Endothelial cell of umbilical vein (primary cell): ENCODE results near the gene NXT2. TPM values are rescaled to one million over a fixed set of nuclear protein-coding genes. Genes with fewer than 3 reads are reported as not detected.
A peak's percentile ranks its signal among the peaks of the same experiment; 100 is the strongest.

Source experiments
- BruUV-seq: library from RNA; stranded (reverse); fragments of 400-500 nt; replicated peaks from 2 replicates; lab custom pipeline; 2021; lab: Mats Ljungman, UMichigan
- CTCF ChIA-PET: fragments of 300-600, 350-600 bp; sonication (Branson Sonifier 250); formaldehyde crosslinking; loops from one replicate; lab custom pipeline; 2021; ENCODE audit warnings: antibody characterized with exemption, inconsistent platforms; lab: Charles Lee
- POLR2A ChIA-PET: fragments of 300-600, 350-600 bp; sonication (Branson Sonifier 250); formaldehyde crosslinking; loops from one replicate; lab custom pipeline; 2021; ENCODE audit warnings: antibody characterized with exemption, inconsistent platforms; lab: Charles Lee
- DNase-seq: peaks from one replicate; pipeline ENCODE4 v3.0.0-alpha.2; 2011; ENCODE audit warnings: low read depth, low spot score
- FAIRE-seq: peaks from 2 replicates; lab custom pipeline; 2011; peaks lifted over from hg19 to GRCh38; lab: Jason Lieb, UNC
- H2AFZ ChIP-seq: 2 replicates; pipeline ENCODE4 v1.6.0; 2012; ENCODE audit warnings: low read depth, low read length, control low read depth, inconsistent platforms
- H3K27ac ChIP-seq: 2 replicates; pipeline ENCODE4 v1.5.1; 2011; ENCODE audit warnings: low read depth, mild to moderate bottlenecking, control low read depth, low read length, moderate library complexity; ENCODE audit not compliant: insufficient read depth
- H3K27me3 ChIP-seq, 2 experiments: 2 replicates each; pipeline versions ENCODE4 v1.6.0 to v1.6.1; 2011; ENCODE audit warnings: low read length in 2 of 2, mixed read lengths in 1 of 2; ENCODE audit not compliant: control insufficient read depth in 2 of 2, insufficient read depth in 2 of 2
- H3K36me3 ChIP-seq, 2 experiments: 2 replicates in 1 of 2; 3 replicates in 1 of 2; pipeline ENCODE4 v1.5.1; 2011; ENCODE audit warnings: low read length in 2 of 2, mild to moderate bottlenecking in 1 of 2, moderate library complexity in 1 of 2; ENCODE audit not compliant: control insufficient read depth in 2 of 2, insufficient read depth in 2 of 2; ENCODE audit errors: extremely low read depth in 1 of 2
- H3K4me1 ChIP-seq: 3 replicates; pipeline ENCODE4 v1.5.1; 2011; ENCODE audit warnings: mild to moderate bottlenecking, low read length; ENCODE audit not compliant: control insufficient read depth, insufficient read depth; ENCODE audit errors: extremely low read depth
- H3K4me2 ChIP-seq: 2 replicates; pipeline ENCODE4 v1.6.1; 2011; ENCODE audit warnings: low read length, control low read depth, mixed read lengths; ENCODE audit not compliant: insufficient read depth
- H3K4me3 ChIP-seq, 3 experiments: fragments of 200-600 bp in 1 of 3; sonication (generic), shearing (Covaris generic) in 1 of 3; replicated peaks in 1 of 3; 2 replicates each; pipeline ENCODE4 v1.5.1; 2011 to 2016; ENCODE audit warnings: control low read depth in 3 of 3, low read length in 3 of 3, mild to moderate bottlenecking in 2 of 3, inconsistent platforms in 1 of 3, low read depth in 1 of 3, moderate library complexity in 1 of 3; ENCODE audit not compliant: insufficient read depth in 1 of 3
- H3K79me2 ChIP-seq: 2 replicates; pipeline ENCODE4 v1.6.0; 2012; ENCODE audit warnings: low read length, inconsistent platforms; ENCODE audit not compliant: control insufficient read depth, insufficient read depth
- H3K9ac ChIP-seq: replicated peaks from 2 replicates; pipeline ENCODE3; 2011; ENCODE audit warnings: low read length, control low read depth; ENCODE audit not compliant: insufficient read depth; ENCODE audit errors: extremely low read depth
- H3K9me1 ChIP-seq: replicated peaks from 3 replicates; pipeline ENCODE4 v1.6.0; 2011; ENCODE audit warnings: mild to moderate bottlenecking, low read length; ENCODE audit not compliant: control insufficient read depth, insufficient read depth; ENCODE audit errors: extremely low read depth
- H3K9me3 ChIP-seq: replicated peaks from 2 replicates; pipeline ENCODE4 v1.5.1; 2012; ENCODE audit warnings: low read length, inconsistent platforms; ENCODE audit not compliant: control insufficient read depth, insufficient read depth
- H4K20me1 ChIP-seq: replicated peaks from 2 replicates; pipeline ENCODE3; 2011; ENCODE audit warnings: mild to moderate bottlenecking, low read length; ENCODE audit not compliant: control insufficient read depth, insufficient read depth; ENCODE audit errors: extremely low read depth
- EZH2 ChIP-seq: IDR thresholded peaks from 2 replicates; pipeline ENCODE4 v1.6.1; 2012; ENCODE audit warnings: borderline replicate concordance, low read depth, mild to moderate bottlenecking, moderate library complexity, low read length, inconsistent platforms; ENCODE audit not compliant: severe bottlenecking
- FOS ChIP-seq: IDR thresholded peaks from 2 replicates; pipeline ENCODE4 v1.6.1; 2011; ENCODE audit warnings: mild to moderate bottlenecking, low read length, moderate library complexity, borderline replicate concordance; ENCODE audit not compliant: insufficient read depth
- GATA2 ChIP-seq: IDR thresholded peaks from 2 replicates; pipeline ENCODE4 v1.7.0; 2011; ENCODE audit warnings: low read depth, mild to moderate bottlenecking, moderate library complexity, mixed read lengths, low read length; ENCODE audit not compliant: insufficient read length, insufficient read depth
- JUN ChIP-seq: IDR thresholded peaks from 2 replicates; pipeline ENCODE4 v1.6.1; 2011; ENCODE audit warnings: borderline replicate concordance, low read depth; ENCODE audit not compliant: insufficient read length, insufficient read depth
- MYC ChIP-seq: IDR thresholded peaks from one replicate; pipeline ENCODE4 v1.6.1; 2011; ENCODE audit warnings: mild to moderate bottlenecking, low read depth, low read length
- POLR2A ChIP-seq: IDR thresholded peaks from 2 replicates; pipeline ENCODE4 v1.6.1; 2012; ENCODE audit warnings: low read depth, mild to moderate bottlenecking, control low read depth, low read length
- POLR2AphosphoS5 ChIP-seq: IDR thresholded peaks from 2 replicates; pipeline ENCODE4 v1.6.1; 2012; ENCODE audit warnings: low read depth, mild to moderate bottlenecking, control low read depth, low read length, moderate library complexity; ENCODE audit not compliant: insufficient read depth
- dilution Hi-C: fragments of 300-500 bp; cut with MboI; formaldehyde crosslinking; loops from one replicate; pipeline ENCODE4 v1.15.0; 2019; ENCODE audit warnings: low sequenced_read_pairs; ENCODE audit not compliant: extremely low pct_ligation_motif_present
- intact Hi-C: fragments of 100-400 bp; cut with micrococcal nuclease; formaldehyde crosslinking; loops from one replicate; pipeline ENCODE4 v1.10.0; 2022
- polyA plus RNA-seq, 4 experiments: library from polyadenylated mRNA; depleted of rRNA in 3 of 4; stranded (reverse) in 3 of 4; unstranded in 1 of 4; fragments of >200 nt; gene quantifications; 2 replicates each; pipeline versions ENCODE4 v1.2.1 to v1.2.3, GENCODE V29; 2011 to 2012; ENCODE audit warnings: missing spikeins in 1 of 4
- total RNA-seq: library from RNA; stranded (reverse); gene quantifications from 2 replicates; pipeline ENCODE4 v1.2.3, GENCODE V29; 2021
- TF ChIP-seq, protein P1 (sequence below): IDR thresholded peaks from 2 replicates; pipeline ENCODE4 v1.6.1; 2011; ENCODE audit not compliant: insufficient read depth, insufficient read length
- TF ChIP-seq, protein P2 (sequence below), 2 donors: IDR thresholded peaks; 1 replicate in 1 of 2; 2 replicates in 1 of 2; pipeline ENCODE4 v1.5.1; 2011; ENCODE audit warnings: low read length in 2 of 2, mild to moderate bottlenecking in 2 of 2, moderate library complexity in 2 of 2, control low read depth in 1 of 2, inconsistent platforms in 1 of 2, low read depth in 1 of 2; ENCODE audit not compliant: insufficient read depth in 1 of 2; ENCODE audit errors: extremely low read depth in 1 of 2

Gene NXT2
- total and polyA plus RNA-seq, 2 donors (not counting 3 experiments of a cell fraction or from before 2014, with no cell fraction given): 2.2 to 3.8 TPM

DNA sequence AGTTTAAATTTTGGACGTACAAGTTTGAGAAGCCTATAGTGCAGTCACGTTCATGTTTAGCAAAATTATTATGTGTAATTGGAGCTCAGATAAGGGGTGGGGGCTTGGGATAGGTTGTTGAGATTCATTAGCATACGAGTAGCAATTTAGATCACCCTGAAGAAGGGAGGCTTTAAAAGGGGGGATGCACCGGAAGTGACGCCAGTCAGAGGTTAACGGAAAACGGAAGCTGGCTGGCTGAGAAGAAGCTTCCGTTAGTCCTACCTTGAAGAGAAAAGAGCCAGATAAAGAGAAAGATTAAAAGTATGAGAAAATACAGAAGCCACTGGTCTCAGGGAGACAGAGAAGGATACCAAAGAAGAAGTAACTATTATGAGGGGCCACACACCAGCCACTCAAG, 1.1 kb upstream of the NXT2 start:
- TF ChIP-seq EZH2: no peak
- no peak for TF ChIP-seq FOS
- TF ChIP-seq, protein P1, sequence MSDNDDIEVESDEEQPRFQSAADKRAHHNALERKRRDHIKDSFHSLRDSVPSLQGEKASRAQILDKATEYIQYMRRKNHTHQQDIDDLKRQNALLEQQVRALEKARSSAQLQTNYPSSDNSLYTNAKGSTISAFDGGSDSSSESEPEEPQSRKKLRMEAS: no peak
- no peak for TF ChIP-seq POLR2AphosphoS5
- Histone ChIP-seq H2AFZ (no peak overlapping the region), H4K20me1 (no peaks in the 10 kb centered on the region), H3K9ac (no peak overlapping the region), H3K9me1 (no peaks in the 10 kb centered on the region), H3K79me2 (no peaks in the 10 kb centered on the region), H3K4me3 (no peak overlapping the region), H3K27me3 (no peaks in the 10 kb centered on the region), H3K4me2 (no peak overlapping the region), H3K27ac (no peak overlapping the region), H3K4me1 (peaks cover 12% of the 10 kb centered on the region), H3K36me3 (no peaks in the 10 kb centered on the region), H3K9me3 (no peaks in the 10 kb centered on the region)
- BruUV-seq: no TSS peak
- ChIA-PET CTCF (no interaction called here), POLR2A (no interaction called here)
- no peak for DNase-seq
- dilution Hi-C loops: no loop called here
- intact Hi-C loops: loop anchor here (5.0 to 10.0 kb wide), 4 partner anchors 48 to 417 kb away; partner anchors contain the start of gene ACSL4
- no peak for FAIRE-seq

DNA sequence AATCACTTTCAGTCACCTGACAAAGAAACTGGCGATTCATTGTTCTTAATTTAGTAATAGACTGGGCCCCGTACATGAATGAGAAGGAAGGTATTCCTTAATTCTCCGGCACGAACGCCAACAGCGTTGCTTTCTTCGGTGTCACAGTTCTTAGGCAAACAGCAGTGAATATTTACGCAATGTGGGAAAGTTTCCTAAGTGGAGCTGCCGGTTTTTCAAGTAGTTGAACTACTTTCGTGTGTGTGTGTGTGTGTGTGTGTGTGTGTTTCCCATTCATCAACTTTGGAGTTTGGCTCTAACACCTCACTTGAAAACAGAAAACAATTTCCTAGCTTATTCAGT, 651 bp downstream of the NXT2 start:
- H2AFZ ChIP-seq: peak overlapping the region; percentile 80
- no peak for DNase-seq
- peak overlapping the region; percentile 90 for H3K9ac ChIP-seq
- peak overlapping the region; percentile 76 for H3K4me2 ChIP-seq
- peaks cover 12% of the 10 kb centered on the region for H3K4me1 ChIP-seq
- FAIRE-seq: peak; percentile 21
- H3K79me2 ChIP-seq: no peaks in the 10 kb centered on the region
- TF ChIP-seq, protein P2, sequence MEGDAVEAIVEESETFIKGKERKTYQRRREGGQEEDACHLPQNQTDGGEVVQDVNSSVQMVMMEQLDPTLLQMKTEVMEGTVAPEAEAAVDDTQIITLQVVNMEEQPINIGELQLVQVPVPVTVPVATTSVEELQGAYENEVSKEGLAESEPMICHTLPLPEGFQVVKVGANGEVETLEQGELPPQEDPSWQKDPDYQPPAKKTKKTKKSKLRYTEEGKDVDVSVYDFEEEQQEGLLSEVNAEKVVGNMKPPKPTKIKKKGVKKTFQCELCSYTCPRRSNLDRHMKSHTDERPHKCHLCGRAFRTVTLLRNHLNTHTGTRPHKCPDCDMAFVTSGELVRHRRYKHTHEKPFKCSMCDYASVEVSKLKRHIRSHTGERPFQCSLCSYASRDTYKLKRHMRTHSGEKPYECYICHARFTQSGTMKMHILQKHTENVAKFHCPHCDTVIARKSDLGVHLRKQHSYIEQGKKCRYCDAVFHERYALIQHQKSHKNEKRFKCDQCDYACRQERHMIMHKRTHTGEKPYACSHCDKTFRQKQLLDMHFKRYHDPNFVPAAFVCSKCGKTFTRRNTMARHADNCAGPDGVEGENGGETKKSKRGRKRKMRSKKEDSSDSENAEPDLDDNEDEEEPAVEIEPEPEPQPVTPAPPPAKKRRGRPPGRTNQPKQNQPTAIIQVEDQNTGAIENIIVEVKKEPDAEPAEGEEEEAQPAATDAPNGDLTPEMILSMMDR (IDR thresholded peaks at IDR 0.05; ENCODE audit: extremely low read depth in 1 of 2, insufficient read depth in 1 of 2, low read depth in 1 of 2, low read length in 2 of 2): no peak
- TF ChIP-seq FOS: no peak
- TF ChIP-seq MYC: no peak
- no peak for TF ChIP-seq POLR2AphosphoS5
- TF ChIP-seq, protein P1: no peak
- no peak for TF ChIP-seq GATA2
- no peak for TF ChIP-seq EZH2
- no peak for TF ChIP-seq POLR2A
- TF ChIP-seq JUN: no peak
- peak overlapping the region; percentile 28 to 91 (median 74) for H3K4me3 ChIP-seq
- POLR2A ChIA-PET: no interaction called here
- CTCF ChIA-PET: interaction anchor here (0.7 to 2.1 kb wide), 5 partner anchors 48 to 354 kb away, joined by 3 to 13 read pairs (median 8); no protein-coding TSS in a partner anchor
- BruUV-seq: TSS peak; percentile 74
- H3K27ac ChIP-seq: peak overlapping the region; percentile 89
- intact Hi-C loops: loop anchor here (2.0 to 10.0 kb wide), 5 partner anchors 50 to 415 kb away; partner anchors contain the start of gene ACSL4
- dilution Hi-C loops: no loop called here
- no peaks in the 10 kb centered on the region for H4K20me1 ChIP-seq
- no peaks in the 10 kb centered on the region for H3K9me3 ChIP-seq
- no peaks in the 10 kb centered on the region for H3K36me3 ChIP-seq
- no peaks in the 10 kb centered on the region for H3K27me3 ChIP-seq
- H3K9me1 ChIP-seq: no peaks in the 10 kb centered on the region
